Activated naive CD4-positive, alpha-beta T cell treated with anti-CD3 and anti-CD28 coated beads, Interleukin-2, amount 50 U/mL, for 24 hours (primary cell): Measurements from ENCODE around the gene FZD2.
"Not testable (repeated sequence)": the region's sequence is repeated elsewhere in the genome, so short reads cannot be mapped to it uniquely, and the experiment has no call there.

Experiments
- H3K27ac Mint-ChIP-seq: one replicate; pipeline ENCODE4 v1.8.0; 2021; ENCODE audit warnings: mild to moderate bottlenecking, mixed read lengths
- H3K27me3 Mint-ChIP-seq: one replicate; pipeline ENCODE4 v1.8.0; 2021; ENCODE audit warnings: mixed read lengths
- H3K36me3 Mint-ChIP-seq: one replicate; pipeline ENCODE4 v1.8.0; 2021; ENCODE audit warnings: mixed read lengths
- H3K4me1 Mint-ChIP-seq: one replicate; pipeline ENCODE4 v1.8.0; 2021; ENCODE audit warnings: mixed read lengths
- H3K4me3 Mint-ChIP-seq: one replicate; pipeline ENCODE4 v1.8.0; 2021; ENCODE audit warnings: mild to moderate bottlenecking, mixed read lengths
- H3K9me3 Mint-ChIP-seq: one replicate; pipeline ENCODE4 v1.8.0; 2021; ENCODE audit warnings: mixed read lengths

The FZD2 gene

DNA sequence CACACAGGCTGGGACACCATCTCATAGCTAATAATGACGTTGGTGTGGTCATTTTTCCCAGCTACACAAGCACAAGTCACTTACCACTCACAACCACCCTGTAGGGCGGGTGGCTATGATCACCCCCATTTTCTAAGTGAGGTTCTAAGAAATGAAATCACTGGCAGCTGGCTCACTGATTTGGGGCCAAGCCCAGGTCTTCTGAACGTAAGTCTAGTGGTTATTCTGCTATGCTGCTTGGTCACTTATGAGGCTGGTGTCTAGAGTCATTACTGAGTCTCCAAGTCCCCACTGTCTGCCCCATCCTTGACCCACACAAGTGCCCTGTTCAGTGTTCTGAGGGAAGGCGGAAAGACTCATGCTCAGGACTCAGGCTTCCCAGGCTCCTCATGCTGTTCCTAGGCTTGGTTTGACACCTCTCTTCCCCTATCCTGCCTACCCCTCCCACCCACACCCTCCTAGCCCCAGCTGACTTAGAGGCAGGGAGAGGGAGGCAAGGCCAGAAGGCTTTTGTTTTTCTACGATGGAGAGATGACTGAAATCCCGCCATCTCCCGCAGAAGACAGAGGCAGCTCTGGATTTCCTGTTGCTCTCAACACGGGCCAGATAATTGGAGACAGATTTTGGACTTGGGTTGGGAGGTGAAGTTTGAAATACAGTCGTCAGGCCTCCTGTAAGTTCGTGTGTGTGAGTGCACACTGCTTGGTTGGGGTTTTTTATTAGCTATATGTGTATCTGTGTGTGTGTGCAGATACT, 32.2 kb downstream of the FZD2 start:
- Mint-ChIP-seq H3K36me3 (no peaks in the 10 kb centered on the region), H3K4me3 (no peak overlapping the region), H3K27ac (no peak overlapping the region), H3K9me3 (no peaks in the 10 kb centered on the region), H3K27me3 (no peaks in the 10 kb centered on the region), H3K4me1 (no peaks in the 10 kb centered on the region)

DNA sequence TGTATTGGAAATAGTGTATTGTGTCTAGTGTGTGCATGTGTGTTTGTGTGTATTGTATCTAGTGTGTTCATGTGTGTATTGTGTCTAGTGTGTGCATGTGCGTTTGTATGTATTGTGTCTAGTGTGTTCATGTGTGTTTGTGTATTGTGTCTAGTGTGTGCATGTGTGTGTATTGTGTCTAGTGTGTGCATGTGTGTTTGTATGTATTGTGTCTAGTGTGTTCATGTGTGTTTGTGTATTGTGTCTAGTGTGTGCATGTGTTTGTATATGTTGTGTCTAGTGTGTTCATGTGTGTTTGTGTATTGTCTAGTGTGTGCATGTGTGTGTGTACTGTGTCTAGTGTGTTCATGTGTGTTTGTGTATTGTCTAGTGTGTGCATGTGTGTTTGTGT, 32.8 kb downstream of the FZD2 start:
- H3K9me3 Mint-ChIP-seq, H3K27ac Mint-ChIP-seq, H3K4me3 Mint-ChIP-seq, H3K36me3 Mint-ChIP-seq, H3K4me1 Mint-ChIP-seq, H3K27me3 Mint-ChIP-seq: not testable (repeated sequence)

DNA sequence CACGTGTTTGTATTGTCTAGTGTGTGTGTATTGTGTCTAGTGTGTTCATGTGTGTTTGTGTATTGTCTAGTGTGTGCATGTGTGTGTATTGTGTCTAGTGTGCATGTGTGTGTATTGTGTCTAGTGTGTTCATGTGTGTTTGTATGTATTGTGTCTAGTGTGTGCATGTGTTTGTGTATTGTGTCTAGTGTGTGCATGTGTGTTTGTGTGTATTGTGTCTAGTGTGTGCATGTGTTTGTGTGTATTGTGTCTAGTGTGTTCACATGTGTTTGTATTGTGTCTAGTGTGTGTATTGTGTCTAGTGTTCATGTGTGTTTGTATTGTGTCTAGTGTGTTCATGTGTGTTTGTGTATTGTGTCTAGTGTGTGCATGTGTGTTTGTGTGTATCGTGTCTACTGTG, 33.5 kb downstream of the FZD2 start:
- not testable (repeated sequence) for H3K27me3 Mint-ChIP-seq, H3K36me3 Mint-ChIP-seq, H3K9me3 Mint-ChIP-seq

DNA sequence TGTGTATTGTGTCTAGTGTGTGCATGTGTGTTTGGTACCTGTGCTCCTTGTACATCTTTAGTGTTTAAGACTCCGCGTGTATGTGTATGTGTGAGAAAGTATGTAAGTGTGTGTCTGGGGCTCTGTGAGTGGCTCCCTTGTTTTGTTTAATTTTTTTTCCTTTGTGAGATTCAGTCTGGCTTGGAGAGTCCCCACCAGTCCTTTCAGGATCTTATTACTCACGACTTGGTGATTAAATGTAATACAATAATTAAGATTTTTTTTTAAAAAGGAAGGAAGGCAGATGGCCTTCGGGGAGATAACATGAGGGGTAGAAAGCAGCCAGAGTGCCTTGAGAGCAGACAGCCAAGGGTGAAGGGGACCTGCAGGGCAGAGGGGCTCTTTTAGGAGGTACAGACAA, 33.9 kb downstream of the FZD2 start:
- H3K36me3 Mint-ChIP-seq, result no peaks in the 10 kb centered on the region
- peaks cover under 1% of the 10 kb centered on the region for H3K27me3 Mint-ChIP-seq
- H3K4me1 Mint-ChIP-seq, result no peaks in the 10 kb centered on the region
- no peak overlapping the region for H3K4me3 Mint-ChIP-seq
- H3K9me3 Mint-ChIP-seq, result no peaks in the 10 kb centered on the region
- H3K27ac Mint-ChIP-seq, result no peak overlapping the region

More for the DNA sequence above, 33.5 kb downstream of the FZD2 start:
- H3K4me1 Mint-ChIP-seq, H3K4me3 Mint-ChIP-seq, H3K27ac Mint-ChIP-seq: not testable (repeated sequence)

DNA sequence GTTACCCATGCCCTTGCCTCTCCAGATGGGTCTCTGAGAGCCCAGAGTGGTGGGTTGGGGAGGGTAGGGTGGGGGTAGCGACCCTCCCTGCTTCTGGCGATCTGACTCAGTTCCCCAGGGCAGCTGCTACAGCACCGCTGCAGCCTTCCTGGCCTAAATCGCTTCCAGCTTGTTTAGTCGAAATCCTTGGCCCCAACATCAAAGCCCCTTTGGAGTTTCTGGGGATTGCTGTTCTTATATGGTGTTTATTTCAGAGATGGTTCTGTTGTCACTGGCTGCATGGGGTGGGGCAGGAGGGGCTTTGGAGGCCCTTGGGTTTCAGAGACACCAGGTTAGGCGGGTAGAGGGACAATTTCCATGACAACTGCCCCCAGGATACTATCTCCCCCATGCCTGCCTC, 35.9 kb downstream of the FZD2 start:
- H3K9me3 Mint-ChIP-seq, result no peaks in the 10 kb centered on the region
- no peaks in the 10 kb centered on the region for H3K4me1 Mint-ChIP-seq
- H3K4me3 Mint-ChIP-seq, result no peak overlapping the region
- H3K27ac Mint-ChIP-seq, result no peak overlapping the region
- H3K27me3 Mint-ChIP-seq, result peaks cover 3% of the 10 kb centered on the region
- no peaks in the 10 kb centered on the region for H3K36me3 Mint-ChIP-seq

DNA sequence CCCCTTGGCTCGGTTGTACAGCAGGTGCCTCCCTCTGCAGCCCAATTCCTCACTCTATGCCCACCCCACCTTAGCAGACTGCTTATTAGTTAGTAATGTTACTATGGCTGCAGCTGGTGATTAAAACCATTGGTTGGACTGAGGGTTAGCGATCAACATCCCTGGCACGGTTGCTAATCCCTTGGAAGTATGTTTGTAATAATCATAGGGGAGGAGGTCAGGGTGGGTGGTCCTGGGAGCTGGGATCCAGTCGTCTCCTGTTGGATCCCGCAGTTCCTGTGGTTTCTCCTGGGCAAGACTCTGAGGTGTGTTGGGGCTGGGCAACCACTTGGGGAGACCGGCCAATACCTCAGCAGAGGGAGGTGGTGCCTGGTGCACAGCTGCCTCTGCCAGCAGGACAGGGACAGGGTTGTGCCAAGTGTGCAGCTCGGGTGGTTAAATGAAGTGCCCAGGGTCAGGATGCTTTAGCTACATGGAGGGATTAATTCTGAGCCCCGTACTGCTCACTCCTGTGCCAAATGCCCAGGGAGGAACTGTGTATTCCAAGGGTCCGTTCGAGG, 38.0 kb downstream of the FZD2 start:
- Mint-ChIP-seq H3K9me3 (no peaks in the 10 kb centered on the region), H3K27ac (no peak overlapping the region), H3K36me3 (no peaks in the 10 kb centered on the region), H3K27me3 (peaks cover 5% of the 10 kb centered on the region), H3K4me3 (no peak overlapping the region), H3K4me1 (no peaks in the 10 kb centered on the region)

DNA sequence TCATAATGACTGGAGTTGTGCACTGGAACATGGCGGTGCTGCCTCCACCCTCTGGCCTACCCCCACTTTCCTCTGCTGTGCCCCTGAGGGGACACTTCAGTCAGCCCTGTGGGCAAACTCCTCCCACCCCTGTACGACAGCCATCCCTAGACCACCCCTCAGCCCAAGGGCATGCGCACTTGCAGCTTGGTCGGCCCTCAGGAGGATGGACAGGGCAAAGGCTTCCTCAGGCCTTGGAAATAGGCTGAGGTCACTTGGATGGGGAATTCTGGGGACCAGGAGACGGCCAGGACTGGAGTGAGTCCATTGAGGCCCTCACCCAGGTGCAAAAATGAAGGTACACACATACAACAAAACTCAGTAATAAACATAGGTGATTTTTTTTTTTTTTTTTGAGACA, 41.0 kb downstream of the FZD2 start:
- Mint-ChIP-seq H3K27ac (no peak overlapping the region), H3K9me3 (no peaks in the 10 kb centered on the region), H3K4me3 (no peak overlapping the region), H3K27me3 (peaks cover 7% of the 10 kb centered on the region), H3K36me3 (no peaks in the 10 kb centered on the region), H3K4me1 (no peaks in the 10 kb centered on the region)

DNA sequence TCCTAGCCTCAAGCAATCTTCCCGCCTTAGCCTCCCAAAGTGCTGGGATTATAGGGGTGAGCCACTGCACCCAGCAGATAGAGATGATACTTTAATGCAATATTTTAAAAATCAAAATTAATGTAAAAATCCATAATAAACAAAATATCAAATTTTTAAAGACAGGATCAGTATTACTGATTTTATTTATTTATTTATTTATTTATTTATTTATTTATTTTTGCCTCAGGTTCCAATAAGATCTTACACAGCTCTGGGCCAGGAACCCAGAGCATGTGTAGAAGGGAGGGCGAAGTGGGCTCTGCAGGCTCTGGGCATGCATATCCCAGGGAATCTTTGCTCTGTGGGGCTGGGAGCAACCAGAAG, 41.6 kb downstream of the FZD2 start:
- no peak overlapping the region for H3K4me3 Mint-ChIP-seq
- no peaks in the 10 kb centered on the region for H3K4me1 Mint-ChIP-seq
- H3K27ac Mint-ChIP-seq, result no peak overlapping the region
- H3K27me3 Mint-ChIP-seq, result peaks cover 7% of the 10 kb centered on the region
- no peaks in the 10 kb centered on the region for H3K36me3 Mint-ChIP-seq
- H3K9me3 Mint-ChIP-seq, result no peaks in the 10 kb centered on the region

DNA sequence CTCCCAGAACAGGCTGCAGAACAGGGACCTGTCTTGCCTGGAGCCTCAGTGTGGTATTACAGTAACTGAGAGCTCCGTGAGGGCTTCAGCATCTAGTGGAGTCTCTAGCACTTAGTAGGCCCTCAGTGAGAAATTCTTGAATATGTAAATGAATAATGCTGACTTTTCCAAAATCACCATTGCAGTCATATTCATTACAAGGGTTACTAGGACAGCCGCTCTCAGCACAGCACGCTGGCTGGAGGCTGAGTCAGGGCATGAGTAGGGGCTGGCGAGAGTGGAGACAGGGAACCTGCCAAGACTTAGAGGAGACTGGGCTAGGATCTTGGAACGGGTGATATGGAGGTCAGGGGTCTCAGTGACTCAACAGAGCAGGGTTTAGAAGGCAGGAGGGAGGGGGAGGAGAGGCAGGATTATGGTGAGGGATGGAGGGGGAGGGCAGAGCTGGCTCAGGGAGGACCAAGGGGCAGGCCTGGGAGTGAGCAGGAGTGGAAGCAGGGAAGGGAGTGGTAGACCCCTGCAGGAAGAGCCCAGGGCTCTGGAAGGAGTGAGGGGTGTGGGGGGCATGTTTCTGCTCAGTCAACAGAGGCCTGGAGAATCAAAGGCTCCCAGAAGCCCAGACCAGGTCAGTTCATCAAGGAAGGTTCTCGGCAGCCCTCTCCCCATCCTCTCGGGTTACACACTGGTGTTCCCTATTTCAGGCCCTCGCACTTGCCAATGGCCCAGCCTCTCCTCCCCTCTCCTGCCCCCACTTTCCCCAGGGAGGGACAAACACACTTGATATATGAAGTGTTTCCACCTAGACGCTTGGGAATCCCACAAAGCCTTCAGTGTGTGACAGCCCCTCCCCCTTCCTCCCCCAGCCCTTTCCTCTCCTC, 42.3 kb downstream of the FZD2 start:
- Mint-ChIP-seq H3K4me1 (no peaks in the 10 kb centered on the region), H3K27me3 (peaks cover 7% of the 10 kb centered on the region), H3K27ac (no peak overlapping the region), H3K9me3 (no peaks in the 10 kb centered on the region), H3K4me3 (no peak overlapping the region), H3K36me3 (no peaks in the 10 kb centered on the region)

DNA sequence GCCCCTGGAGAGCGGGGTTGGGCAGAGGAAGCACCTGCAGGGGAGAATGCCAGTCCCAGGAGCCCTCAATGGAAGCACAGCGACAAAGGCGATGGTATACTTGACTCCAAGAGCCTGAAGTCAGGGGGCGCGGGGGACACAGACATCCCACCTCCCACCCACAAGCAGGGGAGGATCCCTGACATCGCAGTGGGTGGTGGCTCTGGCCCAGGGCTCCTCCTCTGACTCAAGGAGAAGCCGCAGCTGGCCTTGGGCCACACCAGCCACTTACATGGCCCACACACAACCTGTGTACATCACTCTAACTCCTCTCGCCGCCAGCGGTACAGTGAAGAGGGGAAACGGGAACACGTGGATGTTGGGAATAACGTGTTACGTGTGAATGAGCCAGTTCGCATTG, 44.3 kb downstream of the FZD2 start:
- Mint-ChIP-seq H3K9me3 (no peaks in the 10 kb centered on the region), H3K36me3 (no peaks in the 10 kb centered on the region), H3K4me3 (no peak overlapping the region), H3K4me1 (no peaks in the 10 kb centered on the region), H3K27me3 (peaks cover 5% of the 10 kb centered on the region), H3K27ac (no peak overlapping the region)

DNA sequence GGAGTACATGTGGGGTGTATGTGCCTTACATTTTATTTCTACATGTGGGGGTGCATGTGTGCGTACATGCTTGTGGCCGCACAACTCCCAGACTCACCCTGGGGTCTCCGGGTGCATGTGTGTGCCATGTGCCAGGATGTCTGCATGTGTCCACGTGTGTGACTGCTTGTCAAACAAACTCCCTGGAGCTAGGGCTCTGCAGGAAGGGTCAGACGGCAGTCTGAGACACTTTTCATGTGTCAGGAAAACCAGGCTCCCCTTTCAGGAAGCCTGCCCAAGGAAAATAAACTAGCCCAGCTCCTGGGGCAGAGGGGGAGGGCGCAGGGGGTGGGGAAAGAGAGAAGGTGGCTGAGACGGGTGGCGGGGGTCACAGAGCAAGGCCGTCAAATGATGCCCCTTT, 44.7 kb downstream of the FZD2 start:
- Mint-ChIP-seq H3K4me1 (no peaks in the 10 kb centered on the region), H3K27ac (no peak overlapping the region), H3K9me3 (no peaks in the 10 kb centered on the region), H3K4me3 (no peak overlapping the region), H3K36me3 (no peaks in the 10 kb centered on the region), H3K27me3 (peaks cover 5% of the 10 kb centered on the region)

DNA sequence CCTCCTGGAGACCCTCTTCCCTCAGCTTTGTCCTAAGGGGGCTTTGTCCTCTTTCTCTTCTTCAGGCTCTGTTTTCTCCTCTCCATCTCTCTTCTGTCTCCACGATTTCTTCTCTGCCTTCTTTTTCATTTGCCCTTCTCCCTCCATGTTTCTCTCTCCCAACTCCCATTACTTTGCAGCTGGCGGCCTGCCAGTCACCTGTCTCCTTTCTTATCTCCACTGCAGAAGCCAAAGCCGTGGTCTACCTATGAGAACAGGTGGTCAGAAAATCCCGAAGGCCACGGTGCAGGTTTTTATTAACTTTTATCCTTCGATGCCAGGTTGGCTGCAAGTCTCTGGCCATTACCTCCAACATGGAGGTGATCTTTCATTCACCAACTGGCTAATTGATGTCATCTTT, 45.1 kb downstream of the FZD2 start:
- no peaks in the 10 kb centered on the region for H3K9me3 Mint-ChIP-seq
- peaks cover 3% of the 10 kb centered on the region for H3K27me3 Mint-ChIP-seq
- peak overlapping the region; percentile 69 for H3K27ac Mint-ChIP-seq
- no peaks in the 10 kb centered on the region for H3K4me1 Mint-ChIP-seq
- H3K36me3 Mint-ChIP-seq, result no peaks in the 10 kb centered on the region
- H3K4me3 Mint-ChIP-seq, result no peak overlapping the region

DNA sequence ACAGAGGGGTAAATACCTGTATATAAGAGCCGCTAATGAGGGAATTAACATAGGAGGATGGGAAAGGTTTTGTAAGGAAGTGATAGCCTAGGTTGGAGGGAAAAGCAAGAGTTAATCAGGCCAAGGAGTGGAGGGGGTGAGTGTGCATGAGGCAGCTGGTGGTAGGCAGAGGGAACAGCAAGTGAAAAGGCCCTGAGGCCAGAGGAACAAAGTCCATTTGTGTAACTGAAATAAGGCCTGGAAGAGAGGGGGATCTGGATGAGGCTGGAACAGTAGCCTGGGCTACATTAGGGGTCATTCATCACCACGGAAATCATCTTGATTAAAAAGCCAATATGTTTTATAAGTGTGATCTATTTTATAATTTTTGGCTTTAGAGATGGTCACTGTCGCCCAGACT, 45.7 kb downstream of the FZD2 start:
- Mint-ChIP-seq H3K36me3 (no peaks in the 10 kb centered on the region), H3K4me3 (no peak overlapping the region), H3K4me1 (no peaks in the 10 kb centered on the region), H3K27ac (no peak overlapping the region), H3K9me3 (no peaks in the 10 kb centered on the region), H3K27me3 (peaks cover 3% of the 10 kb centered on the region)

DNA sequence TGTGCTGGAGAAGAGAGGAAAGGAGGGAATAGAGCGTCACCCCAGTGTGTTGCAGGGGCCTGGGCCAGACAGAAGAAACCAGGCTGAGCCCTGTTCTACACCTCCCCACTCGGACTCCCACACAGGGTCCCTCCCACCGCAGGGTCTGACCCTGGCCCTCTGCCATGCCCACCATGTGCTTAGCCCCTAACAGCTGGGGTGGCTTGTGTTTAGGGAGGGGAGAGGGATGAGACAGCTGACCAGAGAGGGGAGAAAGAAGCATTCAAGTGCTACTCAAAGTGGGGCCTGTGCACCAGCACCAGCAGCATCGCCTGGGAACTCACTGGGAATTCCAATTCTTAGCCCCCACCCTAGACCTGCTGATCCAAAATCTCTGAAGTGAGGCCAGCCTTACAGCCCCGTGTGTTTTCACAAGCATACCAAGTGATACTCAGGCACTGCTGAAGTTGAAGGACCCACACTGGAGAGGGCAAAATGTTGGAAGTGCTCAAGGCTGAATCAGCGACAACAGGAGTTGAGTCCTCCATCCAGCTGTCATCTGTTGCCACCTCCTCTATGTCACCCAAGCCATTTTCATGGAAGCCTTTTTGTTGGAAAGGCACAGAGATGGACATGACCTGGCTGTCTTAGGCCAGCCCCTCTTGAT, 47.0 kb downstream of the FZD2 start:
- H3K4me3 Mint-ChIP-seq, result no peak overlapping the region
- no peak overlapping the region for H3K27ac Mint-ChIP-seq
- H3K27me3 Mint-ChIP-seq, result peaks cover 3% of the 10 kb centered on the region
- no peaks in the 10 kb centered on the region for H3K9me3 Mint-ChIP-seq
- no peaks in the 10 kb centered on the region for H3K36me3 Mint-ChIP-seq
- H3K4me1 Mint-ChIP-seq, result no peaks in the 10 kb centered on the region

DNA sequence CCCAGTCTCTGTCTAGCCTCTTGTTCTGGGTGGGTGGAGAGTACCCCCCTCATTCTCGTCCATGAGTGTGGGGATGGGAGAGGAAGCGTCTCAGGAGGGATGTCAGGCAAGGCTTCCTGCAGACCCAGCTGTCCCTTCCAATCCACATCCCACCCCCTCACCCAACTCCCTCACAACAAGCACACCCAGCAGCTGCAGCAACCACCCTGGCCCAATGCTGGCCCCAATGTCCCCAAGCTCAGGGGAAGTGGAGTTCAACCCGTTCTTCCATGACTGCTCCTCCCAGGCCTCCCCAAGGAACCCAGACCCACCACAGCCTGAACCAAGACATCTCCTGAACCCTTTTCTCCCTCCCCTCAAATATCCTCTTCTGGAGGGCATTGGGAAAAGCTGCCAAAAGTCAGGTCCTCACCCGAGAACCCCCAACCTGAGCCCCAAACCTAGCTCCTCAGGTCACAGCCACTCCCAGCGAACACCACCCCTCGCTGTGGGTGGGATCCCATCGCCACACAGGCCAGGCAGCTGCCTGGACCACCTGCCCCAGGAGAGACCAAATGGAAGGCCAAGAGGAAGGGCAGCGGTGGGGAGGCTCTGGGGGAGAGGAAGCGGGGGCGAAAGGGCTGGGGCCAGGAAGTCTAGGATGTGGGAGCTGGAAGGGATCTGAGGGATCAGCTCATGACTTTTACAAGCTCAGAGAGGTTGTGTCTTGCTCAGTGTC, 47.6 kb downstream of the FZD2 start:
- Mint-ChIP-seq H3K27ac (no peak overlapping the region), H3K36me3 (no peaks in the 10 kb centered on the region), H3K4me3 (no peak overlapping the region), H3K4me1 (no peaks in the 10 kb centered on the region), H3K9me3 (no peaks in the 10 kb centered on the region), H3K27me3 (peaks cover 2% of the 10 kb centered on the region)
